Measurements from ENCODE around the gene HPX. TPM values are rescaled to one million over a fixed set of nuclear protein-coding genes. Genes with fewer than 3 reads are reported as not detected.

Gene HPX
- total and polyA plus RNA-seq, 2 of the 13 experiments (the other 11 are each of a cell fraction or from before 2014, with no cell fraction given), result 9.2 to 57.4 TPM

- peak; percentile 51; the same call in 1 of the 2 replicates for TF ChIP-seq ZBTB37 (CRISPR knock-in tag; IDR thresholded peaks at IDR 0.05)
- no peak for TF ChIP-seq SP5 (CRISPR knock-in tag; IDR thresholded peaks at IDR 0.05; ENCODE audit: borderline replicate concordance, low read depth)
- TF ChIP-seq ZNF317 (CRISPR knock-in tag; IDR thresholded peaks at IDR 0.05), result no peak
- peak; percentile 82; the same call in 1 of the 2 replicates for TF ChIP-seq MYPOP (CRISPR knock-in tag; IDR thresholded peaks at IDR 0.05)
- no peak for TF ChIP-seq AHR (CRISPR knock-in tag; IDR thresholded peaks at IDR 0.05)
- TF ChIP-seq ZFP82 (CRISPR knock-in tag; IDR thresholded peaks at IDR 0.05; ENCODE audit: borderline replicate concordance), result no peak
- no peak for TF ChIP-seq SATB2 (CRISPR knock-in tag; IDR thresholded peaks at IDR 0.05)
- TF ChIP-seq SIX1 (CRISPR knock-in tag; IDR thresholded peaks at IDR 0.05; ENCODE audit: borderline replicate concordance), result no peak
- TF ChIP-seq, protein P1, sequence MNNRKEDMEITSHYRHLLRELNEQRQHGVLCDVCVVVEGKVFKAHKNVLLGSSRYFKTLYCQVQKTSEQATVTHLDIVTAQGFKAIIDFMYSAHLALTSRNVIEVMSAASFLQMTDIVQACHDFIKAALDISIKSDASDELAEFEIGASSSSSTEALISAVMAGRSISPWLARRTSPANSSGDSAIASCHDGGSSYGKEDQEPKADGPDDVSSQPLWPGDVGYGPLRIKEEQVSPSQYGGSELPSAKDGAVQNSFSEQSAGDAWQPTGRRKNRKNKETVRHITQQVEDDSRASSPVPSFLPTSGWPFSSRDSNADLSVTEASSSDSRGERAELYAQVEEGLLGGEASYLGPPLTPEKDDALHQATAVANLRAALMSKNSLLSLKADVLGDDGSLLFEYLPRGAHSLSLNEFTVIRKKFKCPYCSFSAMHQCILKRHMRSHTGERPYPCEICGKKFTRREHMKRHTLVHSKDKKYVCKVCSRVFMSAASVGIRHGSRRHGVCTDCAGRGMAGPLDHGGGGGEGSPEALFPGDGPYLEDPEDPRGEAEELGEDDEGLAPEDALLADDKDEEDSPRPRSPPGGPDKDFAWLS (CRISPR knock-in tag; IDR thresholded peaks at IDR 0.05; ENCODE audit: borderline replicate concordance), result no peak
- no peak for TF ChIP-seq ZNF263 (CRISPR knock-in tag; IDR thresholded peaks at IDR 0.05)
- no peak for TF ChIP-seq HNRNPLL (IDR thresholded peaks at IDR 0.05; ENCODE audit: low read depth, low read length, poor library complexity, severe bottlenecking)
- TF ChIP-seq ZNF34 (CRISPR knock-in tag; IDR thresholded peaks at IDR 0.05; ENCODE audit: borderline replicate concordance), result no peak
- TF ChIP-seq SIX4 (CRISPR knock-in tag; IDR thresholded peaks at IDR 0.05), result no peak
- TF ChIP-seq ZNF790 (CRISPR knock-in tag; IDR thresholded peaks at IDR 0.05; ENCODE audit: borderline replicate concordance), result no peak
- TF ChIP-seq ZC3H13 (CRISPR knock-in tag; IDR thresholded peaks at IDR 0.05), result no peak
- no peak for TF ChIP-seq KDM4B (CRISPR knock-in tag; IDR thresholded peaks at IDR 0.05)
- TF ChIP-seq RAD21 (CRISPR knock-in tag; IDR thresholded peaks at IDR 0.05), result no peak
- TF ChIP-seq TGIF2 (CRISPR knock-in tag; IDR thresholded peaks at IDR 0.05), result no peak
- no peak for TF ChIP-seq SRSF4 (IDR thresholded peaks at IDR 0.05; ENCODE audit: low read depth, low read length, poor library complexity, severe bottlenecking)
- TF ChIP-seq MTA3 (CRISPR knock-in tag; IDR thresholded peaks at IDR 0.05), result no peak
- TF ChIP-seq CEBPG (CRISPR knock-in tag; IDR thresholded peaks at IDR 0.05), result peak; percentile 73; the same call in 1 of the 2 replicates
- no peak for TF ChIP-seq ZSCAN31 (CRISPR knock-in tag; IDR thresholded peaks at IDR 0.05; ENCODE audit: low read depth)
- TF ChIP-seq, protein P2, sequence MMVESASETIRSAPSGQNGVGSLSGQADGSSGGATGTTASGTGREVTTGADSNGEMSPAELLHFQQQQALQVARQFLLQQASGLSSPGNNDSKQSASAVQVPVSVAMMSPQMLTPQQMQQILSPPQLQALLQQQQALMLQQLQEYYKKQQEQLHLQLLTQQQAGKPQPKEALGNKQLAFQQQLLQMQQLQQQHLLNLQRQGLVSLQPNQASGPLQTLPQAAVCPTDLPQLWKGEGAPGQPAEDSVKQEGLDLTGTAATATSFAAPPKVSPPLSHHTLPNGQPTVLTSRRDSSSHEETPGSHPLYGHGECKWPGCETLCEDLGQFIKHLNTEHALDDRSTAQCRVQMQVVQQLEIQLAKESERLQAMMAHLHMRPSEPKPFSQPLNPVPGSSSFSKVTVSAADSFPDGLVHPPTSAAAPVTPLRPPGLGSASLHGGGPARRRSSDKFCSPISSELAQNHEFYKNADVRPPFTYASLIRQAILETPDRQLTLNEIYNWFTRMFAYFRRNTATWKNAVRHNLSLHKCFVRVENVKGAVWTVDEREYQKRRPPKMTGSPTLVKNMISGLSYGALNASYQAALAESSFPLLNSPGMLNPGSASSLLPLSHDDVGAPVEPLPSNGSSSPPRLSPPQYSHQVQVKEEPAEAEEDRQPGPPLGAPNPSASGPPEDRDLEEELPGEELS (CRISPR knock-in tag; IDR thresholded peaks at IDR 0.05), result peak; percentile 73
- TF ChIP-seq GABPB1 (CRISPR knock-in tag; IDR thresholded peaks at IDR 0.05), result no peak
Measured at GRCh38 chr11:6387811-6388599, 52.8 kb downstream of the HPX start (continued).

All from HepG2 (cell line).